ENCODE measurements around the gene USP16. TPM values are rescaled to one million over a fixed set of nuclear protein-coding genes. Genes with fewer than 3 reads are reported as not detected.

Gene USP16
- total and polyA plus RNA-seq, 2 of the 13 experiments (the other 11 are each of a cell fraction or from before 2014, with no cell fraction given), result 16.5 to 46.9 TPM

- TF ChIP-seq TEAD3 (CRISPR knock-in tag; optimal IDR thresholded peaks at IDR 0.05; ENCODE audit: borderline replicate concordance) (peak; percentile 68), ZNF235 (CRISPR knock-in tag; IDR thresholded peaks at IDR 0.05; ENCODE audit: borderline replicate concordance) (no peak), NONO (IDR thresholded peaks at IDR 0.05) (no peak), NONO (CRISPR knock-in tag; conservative IDR thresholded peaks at IDR 0.05) (peak; percentile 74), U2AF2 (IDR thresholded peaks at IDR 0.05; ENCODE audit: low read depth, low read length) (no peak), ZNF672 (CRISPR knock-in tag; IDR thresholded peaks at IDR 0.05) (no peak), NFIB (CRISPR knock-in tag; IDR thresholded peaks at IDR 0.05; ENCODE audit: borderline replicate concordance) (no peak), ZNF839 (CRISPR knock-in tag; IDR thresholded peaks at IDR 0.05; ENCODE audit: borderline replicate concordance) (peak; percentile 74; the same call in 1 of the 2 replicates), XBP1 (CRISPR knock-in tag; IDR thresholded peaks at IDR 0.05) (no peak), ZXDC (CRISPR knock-in tag; IDR thresholded peaks at IDR 0.05) (peak; percentile 70; the same call in 1 of the 2 replicates), ZNF557 (CRISPR knock-in tag; IDR thresholded peaks at IDR 0.05) (no peak), NFKBIZ (CRISPR knock-in tag; IDR thresholded peaks at IDR 0.05) (peak; percentile 80; the same call in 1 of the 2 replicates), NBN (conservative IDR thresholded peaks at IDR 0.05) (no peak), ZBTB43 (CRISPR knock-in tag; conservative IDR thresholded peaks at IDR 0.05) (peak; percentile 83), SALL2 (CRISPR knock-in tag; IDR thresholded peaks at IDR 0.05) (peak; percentile 72; the same call in 1 of the 2 replicates), TEAD2 (CRISPR knock-in tag; IDR thresholded peaks at IDR 0.05) (no peak), SP140L (CRISPR knock-in tag; IDR thresholded peaks at IDR 0.05; ENCODE audit: borderline replicate concordance) (no peak), CREM (IDR thresholded peaks at IDR 0.05) (peak; percentile 78), CREM (CRISPR knock-in tag; IDR thresholded peaks at IDR 0.05) (no peak), MBD4 (IDR thresholded peaks at IDR 0.05; ENCODE audit: borderline replicate concordance, low read length) (no peak), ZNF282 (IDR thresholded peaks at IDR 0.05; ENCODE audit: partially characterized antibody) (no peak), ZNF501 (CRISPR knock-in tag; IDR thresholded peaks at IDR 0.05) (peak; percentile 75), KDM4B (CRISPR knock-in tag; IDR thresholded peaks at IDR 0.05) (peak; percentile 45; the same call in 1 of the 2 replicates), MYNN (CRISPR knock-in tag; IDR thresholded peaks at IDR 0.05; ENCODE audit: low read depth) (no peak), FIP1L1 (IDR thresholded peaks at IDR 0.05; ENCODE audit: borderline replicate concordance, insufficient read depth, low read depth, low read length) (0 out of 2 replicates have a peak, but pooled peaks have one; percentile 45), KLF6 (CRISPR knock-in tag; IDR thresholded peaks at IDR 0.05) (peak; percentile 76; the same call in 1 of the 2 replicates), ZMYM4 (CRISPR knock-in tag; IDR thresholded peaks at IDR 0.05) (peak; percentile 85)
Measured at GRCh38 chr21:29002442-29003144, 21.9 kb upstream of the USP16 start (continued).

Measured in HepG2 (cell line).